ENCODE measurements around the gene TNFRSF8. TPM values are rescaled to one million over a fixed set of nuclear protein-coding genes. Genes with fewer than 3 reads are reported as not detected.
A peak's percentile ranks its signal among the peaks of the same experiment; 100 is the strongest.

Gene TNFRSF8
- total and polyA plus RNA-seq, 2 of the 4 experiments (the other 2 are of a cell fraction) = under 0.01 to 0.31 TPM

GRCh38 chr1:12188115-12188514 lies 125.0 kb downstream of the TNFRSF8 start:
- Histone ChIP-seq H3K9me3 (ENCODE audit: control insufficient read depth, insufficient read depth, low read length) (no peaks in the 10 kb centered on the region), H3K4ac (ENCODE audit: low read depth, low read length) (no peak overlapping the region), H3K36me3 (ENCODE audit: control insufficient read depth, insufficient read depth, low read length) (peaks cover 13% of the 10 kb centered on the region), H2AK9ac (replicated peaks; ENCODE audit: low read depth, low read length, poor library complexity) (no peak overlapping the region), H3K9me1 (ENCODE audit: insufficient read depth, low read length) (no peaks in the 10 kb centered on the region), H2BK20ac (ENCODE audit: low read depth, low read length) (no peak overlapping the region), H4K8ac (ENCODE audit: low read depth in 2 of 2, low read length in 2 of 2) (no peak overlapping the region), H2AFZ (replicated peaks; ENCODE audit: low read length, poor library complexity) (peak overlapping the region; percentile 26), H3K4me3 (ENCODE audit: insufficient read depth, low read depth, low read length) (no peak overlapping the region), H4K20me1 (ENCODE audit: insufficient read depth, low read length) (no peaks in the 10 kb centered on the region), H3K14ac (replicated peaks; ENCODE audit: low read depth, low read length) (no peak overlapping the region), H2AK5ac (ENCODE audit: low read depth, low read length) (0 out of 2 replicates have a peak overlapping the region, but pooled peaks have one; percentile 27), H3K23ac (ENCODE audit: low read depth, low read length) (no peak overlapping the region; the same call in 1 of the 2 replicates), H3K79me1 (ENCODE audit: low read depth in 1 of 2, low read length in 2 of 2) (peaks cover 0 to 4% of the 10 kb centered on the region in 2 experiments; a peak in 3 of 4 replicates), H3K18ac (ENCODE audit: low read depth, low read length) (no peak overlapping the region), H3K27me3 (ENCODE audit: control insufficient read depth, insufficient read depth, low read length) (no peaks in the 10 kb centered on the region), H3K4me2 (ENCODE audit: low read depth, low read length) (no peak overlapping the region), H3K9ac (ENCODE audit: low read depth, low read length) (no peak overlapping the region), H4K5ac (ENCODE audit: low read depth, low read length) (no peak overlapping the region), H2BK120ac (ENCODE audit: low read depth, low read length) (no peak overlapping the region), H4K91ac (ENCODE audit: insufficient read depth, low read depth, low read length) (no peak overlapping the region), H3K27ac (ENCODE audit: insufficient read depth, low read length) (no peak overlapping the region), H3K56ac (ENCODE audit: extremely low read depth, insufficient read depth, low read length) (no peak overlapping the region), H2BK15ac (ENCODE audit: low read depth, low read length) (no peak overlapping the region), H3K4me1 (ENCODE audit: control insufficient read depth, insufficient read depth, low read length) (peaks cover 27% of the 10 kb centered on the region), H2BK5ac (ENCODE audit: low read depth, low read length, poor library complexity, severe bottlenecking) (no peak overlapping the region)
- DNase-seq (peak; percentile 30), ATAC-seq (ENCODE audit: low read depth) (no peak)
- ChIA-PET POLR2A (ENCODE audit: unreplicated experiment) (interaction anchor here (0.6 kb wide), 1 partner anchor 88 kb away, joined by 12 read pairs; no protein-coding TSS in a partner anchor), CTCF (interaction anchor here (2.6 kb wide), 1 partner anchor 64 kb away, joined by 10 read pairs; no protein-coding TSS in a partner anchor)
- TF ChIP-seq RAD21 (IDR thresholded peaks at IDR 0.05; ENCODE audit: low read length) (no peak), CEBPB (IDR thresholded peaks at IDR 0.05; ENCODE audit: low read depth, low read length) (no peak), NFE2L2 (IDR thresholded peaks at IDR 0.05; ENCODE audit: low read depth, low read length) (no peak), CHD1 (IDR thresholded peaks at IDR 0.05; ENCODE audit: low read depth, low read length) (no peak), MAZ (IDR thresholded peaks at IDR 0.05; ENCODE audit: borderline replicate concordance, low read depth, low read length) (no peak), MAFK (IDR thresholded peaks at IDR 0.05; ENCODE audit: low read depth, low read length) (no peak), SMC3 (IDR thresholded peaks at IDR 0.05; ENCODE audit: low read depth, low read length) (no peak), MXI1 (IDR thresholded peaks at IDR 0.05; ENCODE audit: borderline replicate concordance, low read depth, low read length) (no peak), USF2 (IDR thresholded peaks at IDR 0.05; ENCODE audit: low read depth, low read length) (no peak), BHLHE40 (IDR thresholded peaks at IDR 0.05; ENCODE audit: low read depth, low read length) (no peak), FOS (IDR thresholded peaks at IDR 0.05; ENCODE audit: low read depth, low read length) (no peak), RFX5 (IDR thresholded peaks at IDR 0.05; ENCODE audit: low read depth, low read length) (no peak), POLR2A (IDR thresholded peaks at IDR 0.05; ENCODE audit: low read depth, low read length) (no peak), RCOR1 (IDR thresholded peaks at IDR 0.05; ENCODE audit: insufficient replicate concordance, low read length) (no peak)
- TF ChIP-seq, protein P1, sequence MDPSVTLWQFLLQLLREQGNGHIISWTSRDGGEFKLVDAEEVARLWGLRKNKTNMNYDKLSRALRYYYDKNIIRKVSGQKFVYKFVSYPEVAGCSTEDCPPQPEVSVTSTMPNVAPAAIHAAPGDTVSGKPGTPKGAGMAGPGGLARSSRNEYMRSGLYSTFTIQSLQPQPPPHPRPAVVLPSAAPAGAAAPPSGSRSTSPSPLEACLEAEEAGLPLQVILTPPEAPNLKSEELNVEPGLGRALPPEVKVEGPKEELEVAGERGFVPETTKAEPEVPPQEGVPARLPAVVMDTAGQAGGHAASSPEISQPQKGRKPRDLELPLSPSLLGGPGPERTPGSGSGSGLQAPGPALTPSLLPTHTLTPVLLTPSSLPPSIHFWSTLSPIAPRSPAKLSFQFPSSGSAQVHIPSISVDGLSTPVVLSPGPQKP (IDR thresholded peaks at IDR 0.05; ENCODE audit: borderline replicate concordance, low read depth, low read length) = no peak
- TF ChIP-seq, protein P2, sequence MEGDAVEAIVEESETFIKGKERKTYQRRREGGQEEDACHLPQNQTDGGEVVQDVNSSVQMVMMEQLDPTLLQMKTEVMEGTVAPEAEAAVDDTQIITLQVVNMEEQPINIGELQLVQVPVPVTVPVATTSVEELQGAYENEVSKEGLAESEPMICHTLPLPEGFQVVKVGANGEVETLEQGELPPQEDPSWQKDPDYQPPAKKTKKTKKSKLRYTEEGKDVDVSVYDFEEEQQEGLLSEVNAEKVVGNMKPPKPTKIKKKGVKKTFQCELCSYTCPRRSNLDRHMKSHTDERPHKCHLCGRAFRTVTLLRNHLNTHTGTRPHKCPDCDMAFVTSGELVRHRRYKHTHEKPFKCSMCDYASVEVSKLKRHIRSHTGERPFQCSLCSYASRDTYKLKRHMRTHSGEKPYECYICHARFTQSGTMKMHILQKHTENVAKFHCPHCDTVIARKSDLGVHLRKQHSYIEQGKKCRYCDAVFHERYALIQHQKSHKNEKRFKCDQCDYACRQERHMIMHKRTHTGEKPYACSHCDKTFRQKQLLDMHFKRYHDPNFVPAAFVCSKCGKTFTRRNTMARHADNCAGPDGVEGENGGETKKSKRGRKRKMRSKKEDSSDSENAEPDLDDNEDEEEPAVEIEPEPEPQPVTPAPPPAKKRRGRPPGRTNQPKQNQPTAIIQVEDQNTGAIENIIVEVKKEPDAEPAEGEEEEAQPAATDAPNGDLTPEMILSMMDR (conservative IDR thresholded peaks at IDR 0.05; ENCODE audit: low read depth, low read length) = no peak
- dilution Hi-C loops (cut with HindIII; ENCODE audit: low sequenced_read_pairs, unreplicated experiment) = no loop called here
- intact Hi-C loops (cut with micrococcal nuclease) = no loop called here
- WGBS, 2 experiments (ENCODE audit: extremely low coverage in 2 of 2, insufficient read length in 1 of 2) = 64% methylated on average over 2 of the region's 3 CpGs; no CpG with 5 or more reads in 1 of the 2 experiments
- no TSS peak for BruUV-seq (replicated peaks)
- in situ Hi-C loops (cut with MboI; ENCODE audit: low sequenced_read_pairs) = no loop called here

Data from IMR-90 (cell line).